Activated naive CD8-positive, alpha-beta T cell treated with anti-CD3 and anti-CD28 coated beads, Interleukin-2, amount 50 U/mL, for 16 hours (primary cell): ENCODE data around the gene FGF2.
"Not testable (repeated sequence)": the region's sequence is repeated elsewhere in the genome, so short reads cannot be mapped to it uniquely, and the experiment has no call there.

Experiments
- DNase-seq: peaks from one replicate; pipeline ENCODE4 v3.0.0-alpha.2; 2020; ENCODE audit warnings: low read depth, low spot score

Gene FGF2

DNA sequence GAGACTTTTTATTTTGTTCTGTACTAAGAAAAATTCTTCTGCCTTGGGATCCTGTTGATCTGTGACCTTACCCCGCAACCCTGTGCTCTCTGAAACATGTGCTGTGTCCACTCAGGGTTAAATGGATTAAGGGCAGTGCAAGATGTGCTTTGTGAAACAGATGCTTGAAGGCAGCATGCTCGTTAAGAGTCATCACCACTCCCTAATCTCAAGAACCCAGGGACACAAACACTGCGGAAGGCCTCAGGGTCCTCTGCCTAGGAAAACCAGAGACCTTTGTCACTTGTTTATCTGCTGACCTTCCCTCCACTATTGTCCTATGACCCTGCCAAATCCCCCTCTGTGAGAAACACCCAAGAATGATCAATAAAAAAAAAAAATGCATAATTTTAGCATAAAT, 13.8 kb upstream of the FGF2 start:
- DNase-seq = not testable (repeated sequence)

DNA sequence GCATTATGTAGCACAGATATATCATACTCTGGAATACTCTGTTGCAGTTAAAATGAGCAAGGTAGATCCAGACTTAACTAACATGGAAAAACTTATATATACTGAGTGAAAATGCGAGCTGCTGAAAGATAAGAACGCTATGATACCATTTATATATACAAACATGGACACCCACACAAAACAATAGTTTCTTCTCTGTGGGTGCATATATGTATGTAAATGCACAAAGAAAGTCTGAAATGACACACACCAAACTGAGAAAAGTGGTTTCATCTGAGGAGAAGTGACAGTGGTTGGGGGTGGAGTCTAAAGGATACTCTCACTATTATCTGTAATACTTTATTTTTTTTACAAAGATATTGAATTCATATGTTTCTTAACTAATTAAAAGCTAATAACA, 12.2 kb upstream of the FGF2 start:
- no peak for DNase-seq

DNA sequence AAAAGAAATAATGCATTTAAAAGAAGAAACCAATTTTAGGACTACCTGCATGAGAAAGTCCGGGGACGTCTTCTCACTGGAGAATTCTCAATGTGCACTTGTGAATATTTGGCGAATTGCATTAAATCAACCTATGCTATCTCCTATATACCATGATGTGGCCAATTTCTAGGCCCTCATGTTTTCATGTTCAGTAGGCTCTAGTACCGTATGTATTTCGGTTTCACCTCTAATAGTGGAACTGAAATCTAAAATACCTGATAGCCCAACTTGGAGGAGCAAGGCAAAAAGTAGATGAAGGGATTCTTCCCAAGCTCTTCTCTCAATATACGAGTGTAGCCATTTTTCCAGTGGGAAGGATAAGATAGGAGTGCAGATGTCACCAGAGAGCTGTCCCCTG, 11.4 kb upstream of the FGF2 start:
- DNase-seq = no peak

DNA sequence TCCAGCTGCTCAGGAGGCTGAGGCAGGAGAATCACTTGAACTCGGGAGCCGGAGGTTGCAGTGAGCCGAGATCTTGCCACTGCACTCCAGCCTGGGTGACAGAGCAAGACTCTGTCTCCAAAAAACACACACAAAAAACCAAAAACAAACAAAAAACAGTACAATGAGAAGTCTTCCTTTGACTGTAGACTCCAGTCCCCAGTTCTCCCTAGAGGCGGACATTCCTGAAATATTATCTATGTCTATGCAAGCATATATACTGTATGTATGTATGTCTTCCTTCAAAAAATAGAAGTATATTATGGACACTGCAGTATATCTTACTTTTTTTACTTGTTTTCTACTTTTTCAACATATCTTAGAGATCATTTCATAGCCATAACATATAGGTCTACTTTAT, 10.2 kb upstream of the FGF2 start:
- no peak for DNase-seq

DNA sequence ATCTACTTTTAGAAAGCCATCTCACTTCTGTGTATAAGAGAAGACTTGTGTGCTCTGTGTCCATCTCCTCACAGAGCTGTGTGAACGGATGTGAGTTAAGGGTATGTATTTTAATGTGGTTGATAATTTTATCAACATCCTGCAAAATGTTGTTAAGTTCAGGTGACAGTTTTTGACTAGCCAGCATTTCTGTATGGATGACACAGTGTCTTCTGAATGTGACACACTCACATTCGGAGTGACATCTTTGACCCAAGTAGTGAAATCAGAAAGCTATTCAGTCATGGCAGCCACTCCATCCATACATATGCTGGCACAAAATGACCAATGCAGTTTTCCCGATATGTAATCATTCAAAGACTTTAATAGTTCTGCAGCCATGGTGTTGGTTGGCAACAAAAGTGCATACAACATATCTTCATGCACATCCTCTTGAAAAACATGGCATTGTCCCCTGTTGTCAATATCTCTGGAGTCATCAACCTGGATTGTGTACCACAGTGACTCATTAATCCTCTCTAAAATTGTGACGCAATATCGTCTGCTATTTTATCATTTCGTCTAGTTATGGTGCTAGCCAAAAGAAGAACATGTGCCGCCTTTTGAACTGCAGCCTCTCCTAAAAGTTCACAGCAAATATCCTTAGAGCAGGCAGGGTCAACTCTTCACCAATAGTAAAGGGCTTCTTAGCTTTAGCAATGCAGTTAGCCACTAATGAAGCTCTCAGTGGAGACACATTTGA, 6.8 kb upstream of the FGF2 start:
- no peak for DNase-seq

DNA sequence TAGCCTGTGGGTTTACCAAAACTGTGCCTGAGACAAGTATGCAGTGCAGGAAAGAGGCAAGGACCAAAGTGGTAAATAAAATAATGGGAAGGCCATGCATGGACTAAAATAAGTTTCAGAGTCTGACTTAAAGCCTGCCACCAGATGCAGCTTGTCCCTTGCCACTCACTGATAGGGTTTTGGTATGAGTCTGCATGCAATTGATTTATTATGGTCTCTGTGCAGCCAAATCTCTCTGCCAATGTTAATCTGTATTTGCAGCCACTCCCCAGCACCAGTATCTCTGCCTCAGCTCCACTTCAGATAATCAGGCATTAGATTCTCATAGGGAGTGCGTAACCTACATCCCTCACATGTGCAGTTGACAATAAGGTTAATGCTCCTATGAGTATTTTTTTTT, 5.5 kb upstream of the FGF2 start:
- DNase-seq = no peak

DNA sequence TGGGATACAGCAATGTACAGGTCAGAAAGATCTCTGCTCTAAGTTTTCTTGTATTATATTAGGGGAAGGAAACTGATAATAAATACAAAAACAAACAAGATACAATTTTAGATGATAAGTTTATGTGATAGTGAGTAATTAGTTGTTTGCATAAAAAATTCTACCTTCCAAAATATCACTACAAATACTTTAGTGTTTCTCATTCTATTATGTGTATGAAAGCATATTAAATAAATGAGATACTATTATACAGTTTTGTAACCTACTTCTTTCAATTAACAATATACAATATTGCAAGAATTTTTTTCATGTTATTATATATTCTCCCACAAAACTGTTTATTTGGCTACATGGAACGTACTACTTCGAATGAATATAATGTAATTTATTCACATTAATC, 4.2 kb upstream of the FGF2 start:
- DNase-seq = no peak

DNA sequence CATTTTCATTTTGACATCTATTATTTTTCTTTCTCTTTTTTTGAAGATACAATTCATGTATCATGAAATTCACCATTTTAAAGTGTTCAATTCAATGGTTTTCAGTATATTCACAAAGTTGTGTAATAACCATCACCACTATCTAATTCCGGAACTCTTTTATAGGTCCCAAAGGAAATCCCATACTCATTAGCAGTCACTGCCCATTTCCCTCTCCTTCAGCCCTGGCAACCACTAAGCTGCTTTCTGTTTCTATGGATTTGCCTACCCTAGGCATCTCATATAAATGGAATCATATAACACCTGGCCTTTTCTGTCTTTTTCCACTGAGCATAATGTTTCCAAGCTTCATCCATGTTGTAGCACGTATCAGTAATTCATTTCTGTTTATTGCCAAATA, 3.2 kb upstream of the FGF2 start:
- no peak for DNase-seq

DNA sequence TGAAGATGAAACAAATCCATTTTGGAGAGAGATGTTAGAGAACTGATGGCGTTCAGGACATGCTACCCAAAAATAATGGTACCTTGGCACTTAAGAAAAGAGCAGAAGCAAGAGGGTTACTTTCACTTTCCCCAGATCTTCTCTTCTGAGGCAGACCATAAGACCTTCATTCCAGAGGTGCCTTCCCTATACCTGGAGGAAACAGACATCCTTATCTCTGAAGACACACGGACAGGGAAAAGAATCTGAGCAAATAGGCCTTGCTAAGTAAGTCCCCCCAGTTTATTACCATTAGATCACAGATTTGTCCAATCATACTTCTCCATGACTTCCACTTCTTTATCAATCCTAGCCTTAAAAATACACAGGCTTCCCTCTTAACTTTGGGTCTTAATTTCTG, 2.0 kb upstream of the FGF2 start:
- DNase-seq = no peak

DNA sequence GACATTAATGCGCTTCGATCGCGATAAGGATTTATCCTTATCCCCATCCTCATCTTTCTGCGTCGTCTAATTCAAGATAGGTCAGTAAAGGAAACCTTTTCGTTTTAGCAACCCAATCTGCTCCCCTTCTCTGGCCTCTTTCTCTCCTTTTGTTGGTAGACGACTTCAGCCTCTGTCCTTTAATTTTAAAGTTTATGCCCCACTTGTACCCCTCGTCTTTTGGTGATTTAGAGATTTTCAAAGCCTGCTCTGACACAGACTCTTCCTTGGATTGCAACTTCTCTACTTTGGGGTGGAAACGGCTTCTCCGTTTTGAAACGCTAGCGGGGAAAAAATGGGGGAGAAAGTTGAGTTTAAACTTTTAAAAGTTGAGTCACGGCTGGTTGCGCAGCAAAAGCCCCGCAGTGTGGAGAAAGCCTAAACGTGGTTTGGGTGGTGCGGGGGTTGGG, 528 bp upstream of the FGF2 start:
- no peak for DNase-seq

DNA sequence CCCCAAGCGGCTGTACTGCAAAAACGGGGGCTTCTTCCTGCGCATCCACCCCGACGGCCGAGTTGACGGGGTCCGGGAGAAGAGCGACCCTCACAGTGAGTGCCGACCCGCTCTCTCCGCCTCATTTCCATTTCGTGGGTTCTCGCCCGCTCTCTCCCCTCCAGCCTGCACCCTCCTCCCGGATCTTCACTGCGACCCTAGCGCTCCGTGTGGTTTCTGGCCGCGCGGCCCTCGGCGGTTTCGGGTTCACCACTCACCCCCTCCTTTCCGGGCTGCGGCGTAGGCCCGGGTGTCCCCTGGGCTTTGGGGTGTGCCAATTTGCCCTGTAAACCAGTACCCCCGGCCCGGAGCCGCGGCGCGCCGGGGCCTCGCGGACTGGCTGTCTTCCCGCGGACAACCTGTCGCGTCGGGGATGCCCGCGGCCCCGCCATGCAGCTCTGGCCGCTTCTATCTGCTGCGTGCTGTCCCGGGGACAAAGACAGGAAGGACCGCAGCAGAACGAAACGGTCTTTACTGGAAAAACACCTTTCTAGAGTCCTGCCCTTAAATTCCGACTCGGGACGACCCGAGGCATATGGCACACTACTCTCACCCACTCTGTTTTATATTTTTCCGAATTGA, 737 bp downstream of the FGF2 start:
- DNase-seq = no peak

DNA sequence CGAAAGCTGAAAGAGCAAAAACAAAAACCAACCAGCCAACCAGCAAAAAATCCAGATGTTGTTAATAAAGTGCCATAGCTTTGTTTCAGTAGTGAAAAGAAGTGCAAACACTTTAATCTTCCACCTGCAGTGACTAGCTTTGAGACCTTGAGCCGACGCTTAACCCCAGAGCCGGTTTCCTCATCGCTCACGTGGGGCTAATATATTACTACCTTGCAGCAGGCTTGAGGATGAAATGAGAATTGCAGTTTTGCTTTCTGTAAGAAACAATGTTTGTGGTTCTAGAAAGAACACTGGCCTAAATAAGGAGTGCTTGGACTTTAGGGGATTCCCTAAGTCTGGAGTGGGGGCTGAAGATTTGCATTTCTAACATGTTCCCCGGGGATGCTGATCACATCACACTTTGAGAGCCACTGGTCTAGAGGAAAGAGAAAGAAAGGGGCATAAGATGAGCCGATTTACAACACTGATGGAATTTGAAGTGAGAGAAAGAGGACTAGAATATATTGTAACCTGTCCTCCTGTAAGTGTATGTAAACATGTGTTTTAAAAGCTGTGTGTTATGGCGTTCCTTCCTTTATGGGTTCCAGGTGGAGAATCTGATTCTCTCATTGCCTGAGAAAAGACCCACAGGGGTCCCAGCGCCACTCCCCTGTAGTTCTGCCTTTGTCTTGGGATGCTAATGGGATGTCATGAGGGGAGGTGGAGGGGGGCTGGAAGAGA, 1.4 kb downstream of the FGF2 start:
- DNase-seq = no peak

DNA sequence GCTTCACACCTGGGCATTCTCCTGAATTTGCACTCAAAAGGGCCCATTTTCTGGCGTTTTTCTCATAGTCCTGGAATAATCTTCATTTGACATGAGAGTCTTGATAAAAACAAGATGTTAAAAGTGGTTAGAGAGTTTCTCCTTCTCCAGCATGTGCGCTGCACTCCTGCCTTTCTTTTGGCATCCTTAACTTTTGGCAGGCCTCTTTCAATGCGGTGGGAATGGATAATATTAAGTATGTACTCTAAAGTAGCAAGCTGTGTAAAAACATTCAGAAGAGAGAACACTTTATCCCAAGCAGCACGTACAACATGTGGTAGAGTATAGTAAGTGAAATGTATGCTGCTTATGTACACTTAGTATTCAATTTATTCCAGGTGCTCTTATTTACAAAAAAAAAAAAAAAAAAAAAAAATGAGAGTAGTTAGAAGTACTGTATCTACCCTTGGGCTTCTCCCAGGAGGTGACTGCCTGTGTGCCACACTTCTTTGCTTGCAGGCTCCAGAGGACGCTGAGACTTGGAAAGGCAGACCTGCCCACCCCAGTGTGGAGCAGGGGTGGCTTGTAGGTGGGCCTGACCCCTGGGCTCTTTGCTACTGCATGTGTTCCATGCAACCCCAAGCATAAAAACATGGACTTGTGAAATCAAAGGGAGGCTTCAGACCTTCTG, 3.9 kb downstream of the FGF2 start:
- DNase-seq = no peak

DNA sequence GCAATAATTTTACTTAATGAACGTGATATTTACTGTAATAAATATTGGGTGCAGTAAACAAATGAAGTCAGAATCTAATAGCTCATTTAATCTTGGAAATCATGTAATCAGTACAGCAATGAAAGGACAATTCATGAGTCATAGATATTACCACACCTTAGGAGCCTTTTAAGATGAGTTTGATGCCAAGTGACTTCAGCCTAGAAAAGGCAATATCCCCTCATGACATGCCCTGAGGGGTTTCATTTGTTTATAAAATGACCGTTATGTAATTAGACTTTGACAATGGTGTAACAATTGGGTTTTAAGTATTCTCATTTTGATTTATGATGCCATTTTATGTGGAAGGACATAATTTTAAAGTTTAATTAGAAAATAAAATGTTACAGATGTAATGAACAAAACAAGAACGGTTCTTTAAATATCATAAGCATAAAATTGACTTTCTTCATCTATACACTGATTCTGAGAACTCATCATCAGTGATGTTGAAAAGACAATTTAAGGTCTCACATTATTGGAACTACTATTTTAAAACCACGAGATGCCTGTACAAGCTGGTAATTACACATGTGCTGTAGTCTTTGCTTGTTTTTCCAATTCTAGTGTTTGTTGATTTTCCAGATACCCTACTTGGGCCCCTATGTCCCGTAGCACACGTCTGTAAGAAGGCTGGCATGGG, 5.0 kb downstream of the FGF2 start:
- no peak for DNase-seq

DNA sequence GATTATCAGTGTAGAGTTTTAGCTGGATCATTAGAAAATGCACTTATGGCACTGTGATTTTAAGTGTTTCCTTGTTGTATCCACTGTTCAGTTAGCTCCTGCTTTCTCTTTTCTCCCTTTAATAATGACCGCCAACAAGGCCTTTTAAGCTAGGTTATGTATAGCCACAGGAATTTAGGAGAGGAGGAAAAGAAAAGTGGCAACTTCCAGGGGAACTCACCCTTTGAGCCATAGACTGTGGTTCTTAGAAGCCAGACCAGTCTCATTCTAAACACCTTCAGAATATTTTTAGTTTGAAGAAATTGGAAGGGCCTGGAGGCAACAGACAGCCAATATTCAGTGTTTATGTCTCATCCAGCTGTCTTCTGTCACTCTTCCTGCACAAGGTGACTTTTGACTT, 6.1 kb downstream of the FGF2 start:
- DNase-seq = no peak

DNA sequence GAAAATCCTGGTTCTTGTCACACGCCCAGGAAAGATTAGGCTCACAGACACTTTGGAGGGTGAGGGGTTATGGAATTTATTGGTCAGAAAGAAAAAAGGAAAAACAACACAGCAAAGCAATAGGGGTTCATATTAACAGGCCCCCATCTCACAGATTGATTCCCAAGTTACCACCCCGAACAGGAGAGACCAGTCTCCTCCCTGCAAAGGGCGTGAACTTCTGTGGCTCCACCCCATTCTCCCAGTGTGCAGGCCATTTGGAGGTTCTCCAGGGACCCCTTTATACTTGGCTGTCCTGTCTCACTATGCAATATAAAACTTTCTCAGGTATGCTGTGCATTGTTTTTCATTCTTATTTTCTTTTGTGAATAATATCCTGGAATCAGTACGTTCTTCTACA, 7.4 kb downstream of the FGF2 start:
- no peak for DNase-seq

DNA sequence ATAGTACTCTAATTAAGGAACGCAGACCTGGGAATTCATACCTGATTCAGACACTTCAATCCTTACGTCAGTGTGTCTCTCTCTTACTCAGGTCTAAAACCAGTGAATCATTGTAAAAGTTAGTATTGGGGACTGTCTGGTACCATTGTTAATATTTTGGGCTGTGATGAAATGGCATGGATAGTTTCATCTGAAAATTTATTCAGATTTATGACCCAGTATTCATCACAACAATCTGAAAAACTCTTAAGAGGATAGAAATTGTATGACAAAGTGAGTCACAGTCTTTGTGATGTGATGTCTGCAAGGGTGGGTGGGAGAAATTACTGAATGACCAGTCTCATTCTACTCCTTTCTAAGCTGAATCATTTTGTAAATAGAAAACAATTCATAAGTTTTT, 10.3 kb downstream of the FGF2 start:
- no peak for DNase-seq

DNA sequence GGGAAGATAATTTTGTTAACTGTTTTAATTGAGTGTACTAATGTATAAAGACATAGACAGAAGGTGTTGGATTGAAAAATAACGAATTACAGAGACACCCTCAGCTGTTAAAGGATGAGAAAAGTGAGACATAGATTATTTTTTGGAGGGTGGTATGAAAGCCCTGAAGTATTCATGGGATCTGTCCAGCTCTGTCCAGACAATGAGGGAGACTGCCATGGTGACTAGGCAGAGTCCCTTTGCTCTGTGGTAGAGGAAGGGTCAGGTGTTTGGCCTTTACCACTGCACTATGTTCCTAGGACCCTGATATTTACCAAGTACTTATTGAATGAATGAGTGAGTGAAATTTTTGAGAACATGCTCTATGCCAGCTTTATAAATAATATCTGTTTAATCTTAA, 11.4 kb downstream of the FGF2 start:
- no peak for DNase-seq

DNA sequence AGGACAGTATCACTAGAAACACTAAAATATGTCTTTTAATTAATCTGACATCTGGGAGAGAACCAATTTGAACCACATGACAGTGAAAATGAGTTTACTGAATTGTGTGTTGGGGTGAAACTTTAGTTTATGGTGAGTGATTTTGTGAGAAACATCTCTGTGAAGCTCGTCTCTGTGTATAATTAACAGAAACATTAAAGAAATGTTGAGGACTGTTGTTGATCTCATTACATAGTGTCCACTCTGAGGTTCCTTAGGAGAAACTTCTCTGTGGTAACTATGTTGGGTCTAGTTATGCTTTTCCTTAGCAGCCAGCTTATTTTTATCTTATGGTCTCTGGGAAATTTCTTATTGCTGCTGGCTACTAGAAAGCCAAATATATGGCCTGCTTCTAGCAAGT, 15.8 kb downstream of the FGF2 start:
- DNase-seq = no peak

DNA sequence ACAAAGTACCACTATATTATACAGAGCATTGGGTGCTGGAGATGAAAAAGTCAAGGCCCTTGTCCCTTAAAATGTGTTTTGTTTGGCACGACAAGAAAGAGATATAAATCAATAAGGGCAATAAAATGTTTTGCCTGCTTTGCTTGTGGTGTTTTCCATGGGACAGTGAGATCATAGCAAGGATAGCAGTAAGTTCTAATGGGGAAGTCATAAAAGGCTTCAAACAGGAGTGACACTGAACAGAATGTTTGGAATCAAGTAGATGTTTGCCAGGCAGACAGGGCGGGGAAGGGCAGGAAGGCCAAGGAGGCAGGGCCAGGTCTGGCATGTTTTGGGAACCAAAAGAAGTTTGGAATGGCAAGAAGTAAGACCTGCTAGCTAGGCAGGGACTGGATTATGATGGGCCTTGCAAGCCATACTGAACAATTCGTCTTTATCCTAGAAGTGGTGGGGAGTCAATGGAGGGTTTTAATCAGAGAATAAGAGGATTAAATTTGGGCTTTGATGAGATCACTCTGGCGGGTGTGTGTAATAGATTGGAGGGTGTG, 16.4 kb downstream of the FGF2 start:
- no peak for DNase-seq

DNA sequence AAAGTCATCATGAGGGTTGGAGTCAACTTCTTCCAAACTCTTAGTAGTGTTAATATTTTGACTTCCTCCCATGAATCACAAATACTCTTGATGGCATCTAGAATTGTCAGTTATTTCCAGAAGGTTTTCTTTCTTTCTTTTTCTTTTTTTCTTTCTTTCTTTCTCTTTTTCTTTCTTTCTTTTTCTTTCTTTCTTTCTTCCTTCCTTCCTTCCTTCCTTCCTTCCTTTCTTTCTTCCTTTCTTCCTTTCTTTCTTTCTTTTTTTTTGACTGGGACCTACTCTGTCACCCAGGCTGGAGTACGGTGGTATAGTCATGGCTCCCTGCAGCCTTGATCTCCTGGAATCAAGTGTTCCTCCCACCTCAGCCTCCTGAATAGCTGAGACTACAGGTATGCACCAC, 17.8 kb downstream of the FGF2 start:
- DNase-seq = not testable (repeated sequence)

DNA sequence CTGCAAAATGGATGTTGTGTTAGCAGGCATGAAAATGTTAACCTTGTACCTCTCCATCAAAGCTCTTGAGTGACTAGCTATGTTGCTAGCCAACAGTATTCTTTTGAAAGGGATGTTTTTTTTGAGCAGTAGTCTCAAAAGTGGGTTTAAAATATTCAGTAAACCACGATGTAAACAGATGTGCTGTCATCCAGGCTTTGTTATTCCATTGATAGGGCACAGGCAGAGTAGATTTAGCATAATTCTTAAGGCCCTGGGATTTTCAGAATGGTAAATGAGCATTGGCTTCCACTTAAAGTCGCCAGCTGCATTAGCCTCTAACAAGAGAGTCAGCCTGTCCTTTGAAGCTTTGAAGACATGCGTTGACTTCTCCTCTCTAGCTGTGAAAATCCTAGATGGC, 18.4 kb downstream of the FGF2 start:
- DNase-seq = no peak
